Activated CD8-positive, alpha-beta T cell treated with anti-CD3 and anti-CD28 coated beads, Interleukin-2, amount 10 ng/mL, durations not matched to agents 7 days and 5 days (primary cell): Measurements from ENCODE around the gene KIAA0408. TPM values are rescaled to one million over a fixed set of nuclear protein-coding genes. Genes with fewer than 3 reads are reported as not detected.
A peak's percentile ranks its signal among the peaks of the same experiment; 100 is the strongest.
"Not testable (repeated sequence)": the region's sequence is repeated elsewhere in the genome, so short reads cannot be mapped to it uniquely, and the experiment has no call there.

Experiments used
- ATAC-seq: fragments of 150-1000 bp; cut with Tn5 transposase; one replicate; pipeline ENCODE4 v1.10.0; 2021; ENCODE audit warnings: moderate library complexity
- CTCF ChIA-PET: fragments of 350-600 bp; sonication (Branson Sonifier 250); formaldehyde crosslinking; loops from one replicate; lab custom pipeline; 2021; ENCODE audit warnings: antibody characterized with exemption; lab: Charles Lee
- POLR2A ChIA-PET: fragments of 350-600 bp; sonication (Branson Sonifier 250); formaldehyde crosslinking; loops from one replicate; lab custom pipeline; 2021; ENCODE audit warnings: antibody characterized with exemption; lab: Charles Lee
- DNase-seq: peaks from one replicate; pipeline ENCODE4 v3.0.0-alpha.2; 2020
- H3K27ac Mint-ChIP-seq: one replicate; pipeline ENCODE4 v1.8.0; 2021; ENCODE audit warnings: mild to moderate bottlenecking, mixed read lengths
- H3K27me3 Mint-ChIP-seq: one replicate; pipeline ENCODE4 v1.8.0; 2021; ENCODE audit warnings: low read depth, mixed read lengths
- H3K36me3 Mint-ChIP-seq: one replicate; pipeline ENCODE4 v1.8.0; 2021; ENCODE audit warnings: low read depth, mixed read lengths
- H3K4me1 Mint-ChIP-seq: one replicate; pipeline ENCODE4 v1.8.0; 2021; ENCODE audit warnings: low read depth, mixed read lengths
- H3K4me3 Mint-ChIP-seq: one replicate; pipeline ENCODE4 v1.8.0; 2021; ENCODE audit warnings: mild to moderate bottlenecking, mixed read lengths
- H3K9me3 Mint-ChIP-seq: one replicate; pipeline ENCODE4 v1.8.0; 2022; ENCODE audit warnings: mixed read lengths; ENCODE audit not compliant: insufficient read depth
- total RNA-seq, 2 experiments: library from RNA; stranded (reverse); gene quantifications; one replicate each; pipeline ENCODE4 v1.2.3, GENCODE V29; 2021

KIAA0408 gene
- total RNA-seq, 2 experiments from 2014 or later, result 2.6 to 3.1 TPM

GRCh38 chr6:127439718-127440117 is 19.5 kb downstream of the KIAA0408 start:
- Mint-ChIP-seq H3K9me3 (no peaks in the 10 kb centered on the region), H3K27me3 (peaks cover 6% of the 10 kb centered on the region), H3K36me3 (no peaks in the 10 kb centered on the region), H3K27ac (no peak overlapping the region), H3K4me1 (no peaks in the 10 kb centered on the region), H3K4me3 (no peak overlapping the region)
- ChIA-PET CTCF (no interaction called here), POLR2A (no interaction called here)
- DNase-seq (no peak), ATAC-seq (no peak)

- H3K27me3 Mint-ChIP-seq, result peaks cover 8% of the 10 kb centered on the region
- H3K4me3 Mint-ChIP-seq, result no peak overlapping the region
- H3K9me3 Mint-ChIP-seq, result no peaks in the 10 kb centered on the region
- ATAC-seq, result no peak
- H3K36me3 Mint-ChIP-seq, result no peaks in the 10 kb centered on the region
- no peaks in the 10 kb centered on the region for H3K4me1 Mint-ChIP-seq
- H3K27ac Mint-ChIP-seq, result no peak overlapping the region
- ChIA-PET POLR2A (no interaction called here), CTCF (no interaction called here)
- DNase-seq, result no peak
These were observed 22.5 kb downstream of the KIAA0408 start for GRCh38 chr6:127436578-127437110.

GRCh38 chr6:127435626-127436220 is 23.5 kb downstream of the KIAA0408 start:
- ChIA-PET CTCF (no interaction called here), POLR2A (no interaction called here)
- Mint-ChIP-seq H3K36me3 (no peaks in the 10 kb centered on the region), H3K27me3 (peaks cover 8% of the 10 kb centered on the region), H3K4me3 (no peak overlapping the region), H3K9me3 (no peaks in the 10 kb centered on the region), H3K27ac (no peak overlapping the region), H3K4me1 (no peaks in the 10 kb centered on the region)
- ATAC-seq (no peak), DNase-seq (no peak)

GRCh38 chr6:127434651-127435050 is 24.5 kb downstream of the KIAA0408 start:
- no peaks in the 10 kb centered on the region for H3K36me3 Mint-ChIP-seq
- CTCF ChIA-PET, result no interaction called here
- no peak overlapping the region for H3K4me3 Mint-ChIP-seq
- no peak overlapping the region for H3K27ac Mint-ChIP-seq
- H3K4me1 Mint-ChIP-seq, result no peaks in the 10 kb centered on the region
- POLR2A ChIA-PET, result interaction anchor here (0.6 kb wide), 1 partner anchor 10 kb away, joined by 3 read pairs; no protein-coding TSS in a partner anchor
- H3K27me3 Mint-ChIP-seq, result peaks cover 8% of the 10 kb centered on the region
- ATAC-seq (no peak), DNase-seq (no peak)
- H3K9me3 Mint-ChIP-seq, result no peaks in the 10 kb centered on the region

- H3K9me3 Mint-ChIP-seq, H3K4me3 Mint-ChIP-seq, CTCF ChIA-PET, DNase-seq, ATAC-seq, H3K27ac Mint-ChIP-seq, H3K36me3 Mint-ChIP-seq, H3K27me3 Mint-ChIP-seq, H3K4me1 Mint-ChIP-seq: not testable (repeated sequence)
- POLR2A ChIA-PET, result interaction anchor here (0.6 kb wide), 1 partner anchor 412 kb away, joined by 4 read pairs; no protein-coding TSS in a partner anchor
These were observed 30.6 kb downstream of the KIAA0408 start for GRCh38 chr6:127428562-127428961.

GRCh38 chr6:127423921-127424320 is 35.3 kb downstream of the KIAA0408 start:
- Mint-ChIP-seq H3K27ac (no peak overlapping the region), H3K27me3 (no peaks in the 10 kb centered on the region), H3K9me3 (peaks cover 2% of the 10 kb centered on the region), H3K4me1 (peaks cover 6% of the 10 kb centered on the region), H3K36me3 (no peaks in the 10 kb centered on the region), H3K4me3 (no peak overlapping the region)
- ChIA-PET CTCF (no interaction called here), POLR2A (no interaction called here)
- ATAC-seq (no peak), DNase-seq (no peak)

GRCh38 chr6:127421164-127421563 is 38.0 kb downstream of the KIAA0408 start:
- not testable (repeated sequence) for H3K4me1 Mint-ChIP-seq, H3K9me3 Mint-ChIP-seq, ATAC-seq, H3K27me3 Mint-ChIP-seq, H3K27ac Mint-ChIP-seq, DNase-seq, H3K36me3 Mint-ChIP-seq, H3K4me3 Mint-ChIP-seq
- CTCF ChIA-PET, result interaction anchor here (0.6 to 2.2 kb wide), 13 partner anchors 26 to 234 kb away, joined by 3 to 15 read pairs (median 5); partner anchors contain the start of genes ECHDC1, MTCL3 and RNF146
- POLR2A ChIA-PET, result interaction anchor here (0.6 to 1.3 kb wide), 2 partner anchors 95 to 135 kb away, joined by 3 read pairs; no protein-coding TSS in a partner anchor

GRCh38 chr6:127420556-127420955 is 38.6 kb downstream of the KIAA0408 start:
- Mint-ChIP-seq H3K4me3 (no peak overlapping the region), H3K27me3 (no peaks in the 10 kb centered on the region), H3K4me1 (peaks cover 6% of the 10 kb centered on the region), H3K36me3 (no peaks in the 10 kb centered on the region), H3K9me3 (no peaks in the 10 kb centered on the region), H3K27ac (peak overlapping the region; percentile 6)
- POLR2A ChIA-PET, result interaction anchor here (0.6 to 1.3 kb wide), 3 partner anchors 95 to 154 kb away, joined by 3 read pairs; partner anchors contain the start of gene RNF146
- DNase-seq (peak; percentile 82), ATAC-seq (peak; percentile 100)
- CTCF ChIA-PET, result interaction anchor here (0.6 to 2.2 kb wide), 16 partner anchors 22 to 234 kb away, joined by 3 to 15 read pairs (median 4); partner anchors contain the start of genes ECHDC1, KIAA0408, MTCL3 and RNF146

- Mint-ChIP-seq H3K27me3 (no peaks in the 10 kb centered on the region), H3K4me1 (no peaks in the 10 kb centered on the region), H3K4me3 (no peak overlapping the region), H3K27ac (no peak overlapping the region), H3K36me3 (no peaks in the 10 kb centered on the region), H3K9me3 (no peaks in the 10 kb centered on the region)
- ChIA-PET CTCF (no interaction called here), POLR2A (no interaction called here)
- DNase-seq, result no peak
- ATAC-seq, result no peak
These were observed 44.1 kb downstream of the KIAA0408 start for GRCh38 chr6:127415096-127415495.

GRCh38 chr6:127413123-127413522 is 46.1 kb downstream of the KIAA0408 start:
- POLR2A ChIA-PET, result not testable (repeated sequence)

GRCh38 chr6:127412016-127412415 is 47.2 kb downstream of the KIAA0408 start:
- ATAC-seq, DNase-seq, H3K36me3 Mint-ChIP-seq, CTCF ChIA-PET, POLR2A ChIA-PET, H3K9me3 Mint-ChIP-seq, H3K27me3 Mint-ChIP-seq, H3K4me1 Mint-ChIP-seq, H3K27ac Mint-ChIP-seq, H3K4me3 Mint-ChIP-seq: not testable (repeated sequence)

More at GRCh38 chr6:127413123-127413522, 46.1 kb downstream of the KIAA0408 start:
- H3K4me3 Mint-ChIP-seq, H3K4me1 Mint-ChIP-seq, CTCF ChIA-PET, H3K9me3 Mint-ChIP-seq, H3K27me3 Mint-ChIP-seq, H3K36me3 Mint-ChIP-seq, H3K27ac Mint-ChIP-seq, ATAC-seq, DNase-seq: not testable (repeated sequence)
